Measurements from ENCODE around the gene SH2D7.

DNA sequence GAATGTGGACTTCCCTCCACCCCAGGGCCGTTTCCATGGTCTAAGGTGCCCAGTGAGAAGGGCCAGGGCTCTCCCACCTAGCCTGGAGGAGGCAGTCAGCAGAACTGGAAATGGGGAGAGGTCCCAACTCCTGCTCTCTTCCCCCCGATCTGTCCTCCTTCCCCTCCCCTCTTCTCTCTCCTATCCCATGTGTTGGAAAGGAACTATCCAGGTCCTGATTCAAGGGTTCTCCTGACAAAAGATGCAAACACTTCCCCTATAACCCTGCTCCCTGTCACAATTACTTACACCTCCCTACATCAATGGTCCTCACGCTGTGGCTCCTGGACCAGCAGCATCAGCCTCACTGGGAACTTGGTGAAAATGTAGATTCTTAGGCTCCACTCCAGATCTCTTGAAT lies 32.9 kb downstream of the SH2D7 start:
- TF ChIP-seq GLIS3 (CRISPR knock-in tag; IDR thresholded peaks at IDR 0.05) (no peak), CREB5 (CRISPR knock-in tag; IDR thresholded peaks at IDR 0.05; ENCODE audit: low read depth) (no peak), RARB (CRISPR knock-in tag; IDR thresholded peaks at IDR 0.05) (no peak), PATZ1 (CRISPR knock-in tag; IDR thresholded peaks at IDR 0.05; ENCODE audit: borderline replicate concordance) (no peak), ARNTL (CRISPR knock-in tag; IDR thresholded peaks at IDR 0.05; ENCODE audit: borderline replicate concordance, low read depth) (no peak), SNAI2 (CRISPR knock-in tag; IDR thresholded peaks at IDR 0.05) (no peak), ZC3H10 (CRISPR knock-in tag; IDR thresholded peaks at IDR 0.05) (no peak), PPARA (CRISPR knock-in tag; IDR thresholded peaks at IDR 0.05; ENCODE audit: borderline replicate concordance) (no peak), TCF4 (CRISPR knock-in tag; IDR thresholded peaks at IDR 0.05; ENCODE audit: borderline replicate concordance) (no peak), TOX (CRISPR knock-in tag; IDR thresholded peaks at IDR 0.05; ENCODE audit: borderline replicate concordance) (no peak), ZNF8 (CRISPR knock-in tag; IDR thresholded peaks at IDR 0.05) (no peak)
